Esophagus muscularis mucosa (tissue), 3 donors: Measurements from ENCODE around the gene MOCOS.

Source experiments
- CTCF ChIP-seq, 3 experiments: fragments of 200-600 bp in 2 of 3; fragments of 450-650 bp in 1 of 3; sonication (generic) in 2 of 3; IDR thresholded peaks; one replicate each; pipeline ENCODE4 v1.5.1; 2017 to 2019; ENCODE audit warnings: antibody characterized with exemption in 3 of 3, mild to moderate bottlenecking in 2 of 3, moderate library complexity in 1 of 3
- POLR2A ChIP-seq: fragments of 450-650 bp; IDR thresholded peaks from one replicate; pipeline ENCODE4 v1.6.1; 2017; ENCODE audit warnings: antibody characterized with exemption, moderate library complexity, mild to moderate bottlenecking, low read depth
- POLR2AphosphoS5 ChIP-seq, 2 donors: sonication (generic); formaldehyde crosslinking; IDR thresholded peaks; one replicate each; pipeline ENCODE4 v1.6.1; 2017; ENCODE audit warnings: antibody characterized with exemption in 2 of 2

GRCh38 chr18:36176177-36176584, 11.1 kb upstream of the MOCOS start:
- no peak for TF ChIP-seq POLR2AphosphoS5 (IDR thresholded peaks at IDR 0.05)
- TF ChIP-seq POLR2A, result no peak
- no peak for TF ChIP-seq CTCF (IDR thresholded peaks at IDR 0.05)
